GM23338 (cell line): ENCODE results near the gene PBLD.

Experiments used
- CREB1 ChIP-seq: fragments of 250-450 bp; sonication (Bioruptor Pico); IDR thresholded peaks from 2 replicates; pipeline ENCODE4 v1.5.0; 2020; ENCODE audit warnings: low read depth, mild to moderate bottlenecking, moderate library complexity
- CTCF ChIP-seq, 2 experiments: fragments of 200-600 bp in 1 of 2; sonication (generic) in 1 of 2; conservative IDR thresholded peaks; 2 replicates each; pipeline versions ENCODE4 v1.5.1 to v1.6.1; 2016 to 2017; ENCODE audit warnings: antibody characterized with exemption in 2 of 2, low read depth in 2 of 2, mild to moderate bottlenecking in 2 of 2, moderate library complexity in 1 of 2
- EZH2 ChIP-seq: fragments of 200-600 bp; sonication (generic); IDR thresholded peaks from one replicate; pipeline ENCODE4 v1.8.0; 2017; ENCODE audit warnings: antibody characterized with exemption, mild to moderate bottlenecking, low read depth; ENCODE audit not compliant: unreplicated experiment
- EZH2phosphoT487 ChIP-seq: fragments of 200-600 bp; sonication (generic); IDR thresholded peaks from one replicate; pipeline ENCODE4 v1.8.1; 2018; ENCODE audit warnings: antibody characterized with exemption; ENCODE audit not compliant: unreplicated experiment
- JUNB ChIP-seq: IDR thresholded peaks from one replicate; pipeline ENCODE4 v1.6.1; 2016; ENCODE audit warnings: antibody characterized with exemption; ENCODE audit not compliant: unreplicated experiment
- NANOG ChIP-seq: IDR thresholded peaks from 2 replicates; pipeline ENCODE4 v1.6.1; 2016; ENCODE audit warnings: antibody characterized with exemption, borderline replicate concordance
- POLR2AphosphoS5 ChIP-seq: IDR thresholded peaks from 2 replicates; pipeline ENCODE4 v1.6.1; 2016; ENCODE audit warnings: antibody characterized with exemption, low read depth
- STAT1 ChIP-seq: IDR thresholded peaks from one replicate; pipeline ENCODE4 v1.6.1; 2016; ENCODE audit warnings: antibody characterized with exemption; ENCODE audit not compliant: unreplicated experiment
- ZNF114 ChIP-seq: fragments of 250-450 bp; sonication (Bioruptor Pico); IDR thresholded peaks from 2 replicates; pipeline ENCODE4 v1.5.0; 2020; ENCODE audit warnings: mild to moderate bottlenecking, moderate library complexity
- ZNF331 ChIP-seq: fragments of 250-450 bp; sonication (Bioruptor Pico); IDR thresholded peaks from 2 replicates; pipeline ENCODE4 v1.5.0; 2020; ENCODE audit warnings: low read depth, mild to moderate bottlenecking, moderate library complexity
- TF ChIP-seq, protein P1 (sequence below): IDR thresholded peaks from one replicate; pipeline ENCODE4 v1.6.1; 2018; ENCODE audit warnings: antibody characterized with exemption; ENCODE audit not compliant: unreplicated experiment
- TF ChIP-seq, protein P2 (sequence below): IDR thresholded peaks from 2 replicates; pipeline ENCODE4 v1.6.1; 2016; ENCODE audit warnings: antibody characterized with exemption
- TF ChIP-seq, protein P3 (sequence below): fragments of 250-450 bp; sonication (Bioruptor Pico); IDR thresholded peaks from 2 replicates; pipeline ENCODE4 v1.5.0; 2020; ENCODE audit warnings: mild to moderate bottlenecking, moderate library complexity

DNA sequence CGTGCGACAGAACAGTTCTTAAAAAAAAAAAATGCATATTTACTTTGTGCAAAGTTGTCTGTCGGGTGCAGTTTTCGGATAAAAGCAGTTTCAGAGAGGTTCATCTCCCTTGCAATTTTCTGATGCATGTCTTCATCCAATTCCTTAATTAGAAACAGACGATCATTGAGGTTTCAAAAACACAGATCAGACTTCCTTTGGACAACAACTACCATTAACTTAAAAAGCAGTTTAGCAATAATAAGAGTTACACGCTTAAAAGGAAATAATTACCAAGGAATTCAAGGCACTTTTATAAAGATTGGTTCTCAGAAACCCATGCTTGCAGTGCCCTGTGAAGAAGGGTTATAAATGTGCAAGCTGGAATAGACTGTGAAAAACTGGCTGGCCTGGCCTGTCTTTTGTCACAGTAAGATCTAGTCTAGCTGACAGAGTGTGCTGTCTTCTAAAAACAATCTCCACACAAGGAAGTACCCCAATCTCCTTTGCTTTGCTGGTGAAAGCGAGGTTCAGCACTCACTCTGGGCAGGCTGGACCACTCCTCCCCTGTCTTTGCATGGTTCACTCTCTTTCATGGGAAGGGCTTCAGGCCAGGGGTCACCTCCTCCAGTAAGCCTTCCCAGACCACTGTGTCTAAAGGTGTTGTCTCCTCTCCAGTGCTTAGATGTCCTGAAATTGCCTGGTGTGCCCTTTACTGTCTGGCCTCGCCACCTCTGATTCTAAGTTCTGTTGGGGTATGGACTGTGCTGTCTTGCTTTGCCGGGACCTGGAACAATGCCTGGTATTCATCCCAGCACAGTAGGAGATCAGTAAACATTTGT lies 35.7 kb downstream of the PBLD start:
- TF ChIP-seq CTCF (conservative IDR thresholded peaks at IDR 0.05; ENCODE audit: low read depth in 2 of 2) (no peak), POLR2AphosphoS5 (no peak), EZH2 (no peak), EZH2phosphoT487 (no peak), ZNF114 (CRISPR knock-in tag) (no peak), CREB1 (CRISPR knock-in tag) (no peak), JUNB (no peak), STAT1 (no peak), NANOG (no peak), ZNF331 (no peak)
- TF ChIP-seq, protein P1, sequence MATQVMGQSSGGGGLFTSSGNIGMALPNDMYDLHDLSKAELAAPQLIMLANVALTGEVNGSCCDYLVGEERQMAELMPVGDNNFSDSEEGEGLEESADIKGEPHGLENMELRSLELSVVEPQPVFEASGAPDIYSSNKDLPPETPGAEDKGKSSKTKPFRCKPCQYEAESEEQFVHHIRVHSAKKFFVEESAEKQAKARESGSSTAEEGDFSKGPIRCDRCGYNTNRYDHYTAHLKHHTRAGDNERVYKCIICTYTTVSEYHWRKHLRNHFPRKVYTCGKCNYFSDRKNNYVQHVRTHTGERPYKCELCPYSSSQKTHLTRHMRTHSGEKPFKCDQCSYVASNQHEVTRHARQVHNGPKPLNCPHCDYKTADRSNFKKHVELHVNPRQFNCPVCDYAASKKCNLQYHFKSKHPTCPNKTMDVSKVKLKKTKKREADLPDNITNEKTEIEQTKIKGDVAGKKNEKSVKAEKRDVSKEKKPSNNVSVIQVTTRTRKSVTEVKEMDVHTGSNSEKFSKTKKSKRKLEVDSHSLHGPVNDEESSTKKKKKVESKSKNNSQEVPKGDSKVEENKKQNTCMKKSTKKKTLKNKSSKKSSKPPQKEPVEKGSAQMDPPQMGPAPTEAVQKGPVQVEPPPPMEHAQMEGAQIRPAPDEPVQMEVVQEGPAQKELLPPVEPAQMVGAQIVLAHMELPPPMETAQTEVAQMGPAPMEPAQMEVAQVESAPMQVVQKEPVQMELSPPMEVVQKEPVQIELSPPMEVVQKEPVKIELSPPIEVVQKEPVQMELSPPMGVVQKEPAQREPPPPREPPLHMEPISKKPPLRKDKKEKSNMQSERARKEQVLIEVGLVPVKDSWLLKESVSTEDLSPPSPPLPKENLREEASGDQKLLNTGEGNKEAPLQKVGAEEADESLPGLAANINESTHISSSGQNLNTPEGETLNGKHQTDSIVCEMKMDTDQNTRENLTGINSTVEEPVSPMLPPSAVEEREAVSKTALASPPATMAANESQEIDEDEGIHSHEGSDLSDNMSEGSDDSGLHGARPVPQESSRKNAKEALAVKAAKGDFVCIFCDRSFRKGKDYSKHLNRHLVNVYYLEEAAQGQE: no peak
- TF ChIP-seq, protein P2, sequence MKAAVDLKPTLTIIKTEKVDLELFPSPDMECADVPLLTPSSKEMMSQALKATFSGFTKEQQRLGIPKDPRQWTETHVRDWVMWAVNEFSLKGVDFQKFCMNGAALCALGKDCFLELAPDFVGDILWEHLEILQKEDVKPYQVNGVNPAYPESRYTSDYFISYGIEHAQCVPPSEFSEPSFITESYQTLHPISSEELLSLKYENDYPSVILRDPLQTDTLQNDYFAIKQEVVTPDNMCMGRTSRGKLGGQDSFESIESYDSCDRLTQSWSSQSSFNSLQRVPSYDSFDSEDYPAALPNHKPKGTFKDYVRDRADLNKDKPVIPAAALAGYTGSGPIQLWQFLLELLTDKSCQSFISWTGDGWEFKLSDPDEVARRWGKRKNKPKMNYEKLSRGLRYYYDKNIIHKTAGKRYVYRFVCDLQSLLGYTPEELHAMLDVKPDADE: no peak
- TF ChIP-seq, protein P3, sequence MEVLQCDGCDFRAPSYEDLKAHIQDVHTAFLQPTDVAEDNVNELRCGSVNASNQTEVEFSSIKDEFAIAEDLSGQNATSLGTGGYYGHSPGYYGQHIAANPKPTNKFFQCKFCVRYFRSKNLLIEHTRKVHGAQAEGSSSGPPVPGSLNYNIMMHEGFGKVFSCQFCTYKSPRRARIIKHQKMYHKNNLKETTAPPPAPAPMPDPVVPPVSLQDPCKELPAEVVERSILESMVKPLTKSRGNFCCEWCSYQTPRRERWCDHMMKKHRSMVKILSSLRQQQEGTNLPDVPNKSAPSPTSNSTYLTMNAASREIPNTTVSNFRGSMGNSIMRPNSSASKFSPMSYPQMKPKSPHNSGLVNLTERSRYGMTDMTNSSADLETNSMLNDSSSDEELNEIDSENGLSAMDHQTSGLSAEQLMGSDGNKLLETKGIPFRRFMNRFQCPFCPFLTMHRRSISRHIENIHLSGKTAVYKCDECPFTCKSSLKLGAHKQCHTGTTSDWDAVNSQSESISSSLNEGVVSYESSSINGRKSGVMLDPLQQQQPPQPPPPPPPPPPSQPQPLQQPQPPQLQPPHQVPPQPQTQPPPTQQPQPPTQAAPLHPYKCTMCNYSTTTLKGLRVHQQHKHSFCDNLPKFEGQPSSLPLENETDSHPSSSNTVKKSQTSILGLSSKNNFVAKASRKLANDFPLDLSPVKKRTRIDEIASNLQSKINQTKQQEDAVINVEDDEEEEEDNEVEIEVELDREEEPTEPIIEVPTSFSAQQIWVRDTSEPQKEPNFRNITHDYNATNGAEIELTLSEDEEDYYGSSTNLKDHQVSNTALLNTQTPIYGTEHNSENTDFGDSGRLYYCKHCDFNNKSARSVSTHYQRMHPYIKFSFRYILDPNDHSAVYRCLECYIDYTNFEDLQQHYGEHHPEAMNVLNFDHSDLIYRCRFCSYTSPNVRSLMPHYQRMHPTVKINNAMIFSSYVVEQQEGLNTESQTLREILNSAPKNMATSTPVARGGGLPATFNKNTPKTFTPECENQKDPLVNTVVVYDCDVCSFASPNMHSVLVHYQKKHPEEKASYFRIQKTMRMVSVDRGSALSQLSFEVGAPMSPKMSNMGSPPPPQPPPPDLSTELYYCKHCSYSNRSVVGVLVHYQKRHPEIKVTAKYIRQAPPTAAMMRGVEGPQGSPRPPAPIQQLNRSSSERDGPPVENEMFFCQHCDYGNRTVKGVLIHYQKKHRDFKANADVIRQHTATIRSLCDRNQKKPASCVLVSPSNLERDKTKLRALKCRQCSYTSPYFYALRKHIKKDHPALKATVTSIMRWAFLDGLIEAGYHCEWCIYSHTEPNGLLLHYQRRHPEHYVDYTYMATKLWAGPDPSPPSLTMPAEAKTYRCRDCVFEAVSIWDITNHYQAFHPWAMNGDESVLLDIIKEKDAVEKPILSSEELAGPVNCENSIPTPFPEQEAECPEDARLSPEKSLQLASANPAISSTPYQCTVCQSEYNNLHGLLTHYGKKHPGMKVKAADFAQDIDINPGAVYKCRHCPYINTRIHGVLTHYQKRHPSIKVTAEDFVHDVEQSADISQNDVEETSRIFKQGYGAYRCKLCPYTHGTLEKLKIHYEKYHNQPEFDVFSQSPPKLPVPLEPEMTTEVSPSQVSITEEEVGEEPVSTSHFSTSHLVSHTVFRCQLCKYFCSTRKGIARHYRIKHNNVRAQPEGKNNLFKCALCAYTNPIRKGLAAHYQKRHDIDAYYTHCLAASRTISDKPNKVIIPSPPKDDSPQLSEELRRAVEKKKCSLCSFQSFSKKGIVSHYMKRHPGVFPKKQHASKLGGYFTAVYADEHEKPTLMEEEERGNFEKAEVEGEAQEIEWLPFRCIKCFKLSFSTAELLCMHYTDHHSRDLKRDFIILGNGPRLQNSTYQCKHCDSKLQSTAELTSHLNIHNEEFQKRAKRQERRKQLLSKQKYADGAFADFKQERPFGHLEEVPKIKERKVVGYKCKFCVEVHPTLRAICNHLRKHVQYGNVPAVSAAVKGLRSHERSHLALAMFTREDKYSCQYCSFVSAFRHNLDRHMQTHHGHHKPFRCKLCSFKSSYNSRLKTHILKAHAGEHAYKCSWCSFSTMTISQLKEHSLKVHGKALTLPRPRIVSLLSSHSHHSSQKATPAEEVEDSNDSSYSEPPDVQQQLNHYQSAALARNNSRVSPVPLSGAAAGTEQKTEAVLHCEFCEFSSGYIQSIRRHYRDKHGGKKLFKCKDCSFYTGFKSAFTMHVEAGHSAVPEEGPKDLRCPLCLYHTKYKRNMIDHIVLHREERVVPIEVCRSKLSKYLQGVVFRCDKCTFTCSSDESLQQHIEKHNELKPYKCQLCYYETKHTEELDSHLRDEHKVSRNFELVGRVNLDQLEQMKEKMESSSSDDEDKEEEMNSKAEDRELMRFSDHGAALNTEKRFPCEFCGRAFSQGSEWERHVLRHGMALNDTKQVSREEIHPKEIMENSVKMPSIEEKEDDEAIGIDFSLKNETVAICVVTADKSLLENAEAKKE (CRISPR knock-in tag): no peak
